Neural crest cell (in vitro differentiated cells): ENCODE results near the gene HMCN1. TPM values are rescaled to one million over a fixed set of nuclear protein-coding genes. Genes with fewer than 3 reads are reported as not detected.

Experiments
- DNase-seq: peaks from one replicate; pipeline ENCODE4 v3.0.0; 2021; ENCODE audit warnings: low read depth, mixed read lengths, low spot score
- H3K27ac Mint-ChIP-seq: one replicate; pipeline ENCODE4 v1.8.0; 2021; ENCODE audit warnings: mild to moderate bottlenecking, mixed read lengths; ENCODE audit not compliant: unreplicated experiment
- H3K27me3 Mint-ChIP-seq: 2 replicates; pipeline ENCODE4 v1.8.0; 2021; ENCODE audit warnings: low read depth, mild to moderate bottlenecking, mixed read lengths
- H3K36me3 Mint-ChIP-seq: 2 replicates; pipeline ENCODE4 v1.8.0; 2021; ENCODE audit warnings: low read depth, mild to moderate bottlenecking, mixed read lengths
- H3K4me1 Mint-ChIP-seq: 2 replicates; pipeline ENCODE4 v1.8.0; 2021; ENCODE audit warnings: mixed read lengths
- H3K4me3 Mint-ChIP-seq: one replicate; pipeline ENCODE4 v1.8.0; 2021; ENCODE audit warnings: mild to moderate bottlenecking, mixed read lengths
- H3K9me3 Mint-ChIP-seq: 2 replicates; pipeline ENCODE4 v1.8.0; 2021; ENCODE audit warnings: mixed read lengths
- CTCF ChIP-seq: fragments of 200-600 bp; sonication (generic); conservative IDR thresholded peaks from 2 replicates; pipeline ENCODE4 v1.5.0; 2021; ENCODE audit warnings: antibody characterized with exemption, mild to moderate bottlenecking
- total RNA-seq: library from RNA; stranded (reverse); gene quantifications from 2 replicates; pipeline ENCODE4 v1.2.1, GENCODE V29; 2021

Gene HMCN1
- total RNA-seq, 1 donor from 2014 or later = 16.6 TPM

GRCh38 chr1:185973645-185974044 is 239.5 kb downstream of the HMCN1 start:
- Mint-ChIP-seq H3K9me3 (peaks cover 3% of the 10 kb centered on the region), H3K27me3 (no peaks in the 10 kb centered on the region), H3K4me3 (no peak overlapping the region), H3K36me3 (peaks cover 3% of the 10 kb centered on the region), H3K27ac (no peak overlapping the region), H3K4me1 (peaks cover 24% of the 10 kb centered on the region)
- TF ChIP-seq CTCF = no peak
- DNase-seq = no peak

- no peak for DNase-seq
- peaks cover 18% of the 10 kb centered on the region for H3K4me1 Mint-ChIP-seq
- H3K4me3 Mint-ChIP-seq = no peak overlapping the region
- H3K27ac Mint-ChIP-seq = no peak overlapping the region
- H3K27me3 Mint-ChIP-seq = no peaks in the 10 kb centered on the region
- peaks cover 3% of the 10 kb centered on the region for H3K36me3 Mint-ChIP-seq
- H3K9me3 Mint-ChIP-seq = peaks cover 3% of the 10 kb centered on the region
- no peak for TF ChIP-seq CTCF
Observed at GRCh38 chr1:185974367-185975170, 240.4 kb downstream of the HMCN1 start.

- no peak overlapping the region for H3K4me3 Mint-ChIP-seq
- no peaks in the 10 kb centered on the region for H3K9me3 Mint-ChIP-seq
- no peak for TF ChIP-seq CTCF
- H3K4me1 Mint-ChIP-seq = peaks cover 11% of the 10 kb centered on the region
- DNase-seq = no peak
- H3K27ac Mint-ChIP-seq = no peak overlapping the region
- H3K36me3 Mint-ChIP-seq = no peaks in the 10 kb centered on the region
- no peaks in the 10 kb centered on the region for H3K27me3 Mint-ChIP-seq
Observed at GRCh38 chr1:185980891-185981290, 246.7 kb downstream of the HMCN1 start.

GRCh38 chr1:185984113-185984836 is 250.1 kb downstream of the HMCN1 start:
- DNase-seq = no peak
- no peak overlapping the region for H3K4me3 Mint-ChIP-seq
- no peaks in the 10 kb centered on the region for H3K27me3 Mint-ChIP-seq
- TF ChIP-seq CTCF = no peak
- H3K27ac Mint-ChIP-seq = no peak overlapping the region
- H3K9me3 Mint-ChIP-seq = no peaks in the 10 kb centered on the region
- peaks cover 20% of the 10 kb centered on the region for H3K4me1 Mint-ChIP-seq
- H3K36me3 Mint-ChIP-seq = no peaks in the 10 kb centered on the region

GRCh38 chr1:185987611-185988321 is 253.6 kb downstream of the HMCN1 start:
- Mint-ChIP-seq H3K27ac (no peak overlapping the region), H3K4me1 (peaks cover 20% of the 10 kb centered on the region), H3K9me3 (no peaks in the 10 kb centered on the region), H3K27me3 (no peaks in the 10 kb centered on the region), H3K36me3 (no peaks in the 10 kb centered on the region), H3K4me3 (no peak overlapping the region)
- TF ChIP-seq CTCF = no peak
- DNase-seq = no peak
